ENCODE results near the gene ASB6.
"Not testable (repeated sequence)": the region's sequence is repeated elsewhere in the genome, so short reads cannot be mapped to it uniquely, and the experiment has no call there.

Gene ASB6

GRCh38 chr9:129604056-129604765 is 37.7 kb downstream of the ASB6 start:
- no peak for DNase-seq

- no peak for DNase-seq
Observed at GRCh38 chr9:129602598-129603415, 39.1 kb downstream of the ASB6 start.

GRCh38 chr9:129601082-129601674 is 40.8 kb downstream of the ASB6 start:
- DNase-seq: no peak

- no peak for DNase-seq
Observed at GRCh38 chr9:129598089-129598596, 43.8 kb downstream of the ASB6 start.

GRCh38 chr9:129597355-129598088 is 44.4 kb downstream of the ASB6 start:
- no peak for DNase-seq

GRCh38 chr9:129596541-129597331 is 45.2 kb downstream of the ASB6 start:
- DNase-seq: no peak

GRCh38 chr9:129595903-129596540 is 45.9 kb downstream of the ASB6 start:
- no peak for DNase-seq

GRCh38 chr9:129595311-129595741 is 46.6 kb downstream of the ASB6 start:
- DNase-seq: no peak

GRCh38 chr9:129594632-129595031 is 47.3 kb downstream of the ASB6 start:
- no peak for DNase-seq

- DNase-seq: not testable (repeated sequence)
Observed at GRCh38 chr9:129592790-129593189, 49.2 kb downstream of the ASB6 start.

GRCh38 chr9:129591916-129592315 is 50.0 kb downstream of the ASB6 start:
- no peak for DNase-seq

- DNase-seq: no peak
Observed at GRCh38 chr9:129590466-129590865, 51.5 kb downstream of the ASB6 start.

- DNase-seq: peak; percentile 84
Observed at GRCh38 chr9:129587487-129588262, 54.3 kb downstream of the ASB6 start.

GRCh38 chr9:129586685-129587084 is 55.3 kb downstream of the ASB6 start:
- no peak for DNase-seq

GRCh38 chr9:129586245-129586644 is 55.7 kb downstream of the ASB6 start:
- no peak for DNase-seq

- DNase-seq: no peak
Observed at GRCh38 chr9:129585352-129585751, 56.6 kb downstream of the ASB6 start.
